Effector memory CD4-positive, alpha-beta T cell (primary cell): ENCODE data around the gene PFKL.

Experiments used
- DNase-seq, 3 donors: peaks; one replicate each; pipeline ENCODE4 v3.0.0-alpha.2; 2020
- H3K27ac ChIP-seq: 2 replicates; pipeline ENCODE4 v1.7.0; 2013; ENCODE audit warnings: mild to moderate bottlenecking, low read length, moderate library complexity; ENCODE audit not compliant: insufficient read depth, poor library complexity, severe bottlenecking
- H3K27me3 ChIP-seq: replicated peaks from 2 replicates; pipeline ENCODE4 v1.7.0; 2013; ENCODE audit warnings: mild to moderate bottlenecking, low read length; ENCODE audit not compliant: insufficient read depth, control insufficient read depth, poor library complexity, severe bottlenecking
- H3K36me3 ChIP-seq: 2 replicates; pipeline ENCODE4 v1.7.0; 2013; ENCODE audit warnings: mild to moderate bottlenecking, low read length, moderate library complexity; ENCODE audit not compliant: control insufficient read depth, insufficient read depth
- H3K4me1 ChIP-seq: 2 replicates; pipeline ENCODE4 v1.7.0; 2013; ENCODE audit warnings: low read length, mild to moderate bottlenecking; ENCODE audit not compliant: control insufficient read depth, insufficient read depth, poor library complexity, severe bottlenecking
- H3K4me3 ChIP-seq: 2 replicates; pipeline ENCODE4 v1.7.0; 2013; ENCODE audit warnings: low read length, low read depth, mild to moderate bottlenecking; ENCODE audit not compliant: insufficient read depth, poor library complexity, severe bottlenecking
- H3K9me3 ChIP-seq: 2 replicates; pipeline ENCODE4 v1.7.0; 2013; ENCODE audit warnings: mild to moderate bottlenecking, low read length, moderate library complexity; ENCODE audit not compliant: control insufficient read depth

PFKL gene

DNA sequence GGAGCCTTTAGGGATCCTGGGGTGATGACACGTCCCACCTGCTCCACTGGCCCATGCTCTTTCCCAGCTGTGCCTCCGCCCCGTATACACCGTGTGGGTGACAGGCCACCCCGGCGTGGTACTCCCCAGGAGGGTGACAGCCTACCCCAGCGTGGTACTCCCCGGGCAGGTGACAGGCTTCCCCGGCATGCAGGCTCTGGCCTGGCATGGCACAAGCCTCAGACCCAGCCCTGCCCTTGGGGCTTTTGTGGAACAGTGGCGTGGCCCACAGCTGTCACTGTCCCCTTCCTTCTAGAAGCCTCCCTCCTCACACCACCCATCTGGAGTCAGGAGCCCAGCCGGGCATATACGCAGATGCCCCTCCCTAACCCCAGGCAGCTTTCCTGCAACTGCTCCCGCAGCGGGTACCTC, 4.7 kb upstream of the PFKL start:
- Histone ChIP-seq H3K9me3 (no peaks in the 10 kb centered on the region), H3K4me1 (peaks cover 36% of the 10 kb centered on the region), H3K4me3 (no peak overlapping the region), H3K27ac (peak overlapping the region; percentile 13), H3K36me3 (no peaks in the 10 kb centered on the region), H3K27me3 (no peaks in the 10 kb centered on the region)
- DNase-seq: no peak

DNA sequence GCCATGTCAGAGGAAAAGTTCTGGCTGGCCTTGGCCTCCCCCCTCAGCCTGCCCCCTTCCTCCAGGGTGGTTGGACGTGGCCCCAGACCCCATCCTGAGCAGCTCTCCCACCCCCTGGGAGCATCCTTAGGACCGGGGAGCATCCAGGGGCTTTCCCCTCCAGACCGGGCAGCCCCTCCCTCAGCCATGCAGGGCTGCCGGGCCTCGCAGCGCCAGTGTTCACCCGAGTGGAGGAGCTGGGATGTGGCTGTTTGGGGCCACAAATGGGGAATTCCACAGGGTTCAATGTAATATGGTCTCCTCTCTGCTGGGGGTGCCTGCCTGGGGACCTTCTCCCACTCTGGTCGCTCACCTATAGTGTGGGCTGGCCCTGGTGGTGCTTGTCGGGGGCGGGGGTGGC, 4.2 kb upstream of the PFKL start:
- Histone ChIP-seq H3K4me3 (no peak overlapping the region), H3K9me3 (no peaks in the 10 kb centered on the region)

GRCh38 chr21:44296103-44296519, 3.7 kb upstream of the PFKL start:
- Histone ChIP-seq H3K4me3 (no peak overlapping the region), H3K4me1 (peaks cover 44% of the 10 kb centered on the region), H3K27me3 (no peaks in the 10 kb centered on the region), H3K27ac (no peak overlapping the region), H3K36me3 (no peaks in the 10 kb centered on the region), H3K9me3 (no peaks in the 10 kb centered on the region)
- no peak for DNase-seq

More for the DNA sequence above, 4.2 kb upstream of the PFKL start:
- DNase-seq: no peak
- no peaks in the 10 kb centered on the region for H3K27me3 ChIP-seq
- H3K4me1 ChIP-seq: peaks cover 39% of the 10 kb centered on the region
- H3K36me3 ChIP-seq: no peaks in the 10 kb centered on the region
- H3K27ac ChIP-seq: peak overlapping the region; percentile 13

- Histone ChIP-seq H3K27me3 (no peaks in the 10 kb centered on the region), H3K4me3 (no peak overlapping the region), H3K36me3 (no peaks in the 10 kb centered on the region), H3K27ac (no peak overlapping the region), H3K9me3 (no peaks in the 10 kb centered on the region), H3K4me1 (peaks cover 52% of the 10 kb centered on the region)
- DNase-seq: no peak
Measured at GRCh38 chr21:44296916-44297315, 2.9 kb upstream of the PFKL start.

GRCh38 chr21:44297525-44298290, 2.1 kb upstream of the PFKL start:
- peaks cover 55% of the 10 kb centered on the region for H3K4me1 ChIP-seq
- no peaks in the 10 kb centered on the region for H3K9me3 ChIP-seq
- H3K36me3 ChIP-seq: no peaks in the 10 kb centered on the region
- H3K27me3 ChIP-seq: no peaks in the 10 kb centered on the region
- H3K27ac ChIP-seq: peak overlapping the region; percentile 52
- DNase-seq: peak; percentile 58 to 64 (median 59)
- peak overlapping the region; percentile 6 for H3K4me3 ChIP-seq

- H3K9me3 ChIP-seq: no peaks in the 10 kb centered on the region
- DNase-seq: no peak
- H3K27me3 ChIP-seq: no peaks in the 10 kb centered on the region
Measured at GRCh38 chr21:44298301-44298700, 1.6 kb upstream of the PFKL start.

DNA sequence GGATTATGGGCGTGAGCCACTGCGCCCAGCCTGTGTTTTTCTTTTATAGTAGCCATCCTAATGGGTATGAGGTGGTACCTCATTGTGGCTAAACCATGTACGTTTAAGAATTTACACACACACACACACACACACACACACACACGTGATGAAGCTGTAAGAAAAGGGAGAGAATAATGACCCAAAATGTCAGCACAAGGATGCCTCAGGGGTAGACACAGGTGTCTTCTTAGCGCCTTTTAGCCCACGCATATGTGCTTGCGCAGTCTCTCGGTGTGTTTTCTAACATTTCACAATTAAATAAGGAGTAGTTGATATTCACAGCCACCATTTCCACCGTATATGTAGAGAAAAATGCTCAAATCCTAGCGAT, 782 bp upstream of the PFKL start:
- DNase-seq: no peak
- no peaks in the 10 kb centered on the region for H3K27me3 ChIP-seq

More at GRCh38 chr21:44298301-44298700, 1.6 kb upstream of the PFKL start:
- Histone ChIP-seq H3K27ac (peak overlapping the region; percentile 52), H3K36me3 (no peaks in the 10 kb centered on the region), H3K4me3 (no peak overlapping the region), H3K4me1 (peaks cover 54% of the 10 kb centered on the region)

DNA sequence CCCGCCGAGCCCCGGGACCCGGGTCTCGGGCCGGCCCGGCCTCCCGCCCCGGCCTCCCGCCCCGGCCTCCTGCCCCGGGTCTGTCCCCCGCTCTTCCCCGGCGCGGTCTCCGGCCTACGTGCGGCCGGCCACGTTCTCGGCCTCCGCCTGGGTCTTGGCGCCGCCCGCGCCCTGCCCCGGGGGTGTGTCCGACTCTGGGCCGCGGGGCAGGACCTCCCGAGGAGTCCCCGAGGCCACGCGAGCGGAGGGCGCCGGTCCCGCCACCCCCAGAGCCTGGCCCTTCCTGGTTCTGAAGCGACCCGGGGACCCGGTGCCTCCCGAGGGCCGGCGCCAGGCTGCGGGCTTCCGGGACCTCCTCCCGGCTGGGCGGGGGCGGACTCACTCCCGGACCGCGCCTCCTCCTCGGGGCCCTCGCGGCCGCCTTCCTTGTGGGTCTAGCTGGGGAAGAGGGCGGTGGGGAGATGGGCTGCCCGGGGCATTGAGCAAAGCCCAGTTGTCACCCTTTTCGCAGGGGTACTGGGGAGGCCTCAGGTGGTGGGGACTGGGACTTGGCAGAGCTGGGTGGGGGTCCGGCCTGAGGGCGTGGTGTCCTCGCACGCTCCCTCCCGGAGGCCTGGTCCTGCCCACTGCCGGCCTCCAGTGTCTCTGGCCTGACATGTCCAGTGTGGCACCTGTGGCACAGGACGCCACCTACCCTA, 558 bp downstream of the PFKL start:
- peak overlapping the region; percentile 75 for H3K4me3 ChIP-seq
- no peaks in the 10 kb centered on the region for H3K9me3 ChIP-seq
- peak overlapping the region; percentile 74 for H3K27ac ChIP-seq
- DNase-seq: peak; percentile 28 to 57 (median 39)
- H3K4me1 ChIP-seq: peaks cover 56% of the 10 kb centered on the region
- no peaks in the 10 kb centered on the region for H3K36me3 ChIP-seq
- H3K27me3 ChIP-seq: no peaks in the 10 kb centered on the region

More for the DNA sequence above, 782 bp upstream of the PFKL start:
- H3K9me3 ChIP-seq: no peaks in the 10 kb centered on the region
- no peaks in the 10 kb centered on the region for H3K36me3 ChIP-seq
- peaks cover 57% of the 10 kb centered on the region for H3K4me1 ChIP-seq
- H3K4me3 ChIP-seq: peak overlapping the region; percentile 75
- H3K27ac ChIP-seq: peak overlapping the region; percentile 72

DNA sequence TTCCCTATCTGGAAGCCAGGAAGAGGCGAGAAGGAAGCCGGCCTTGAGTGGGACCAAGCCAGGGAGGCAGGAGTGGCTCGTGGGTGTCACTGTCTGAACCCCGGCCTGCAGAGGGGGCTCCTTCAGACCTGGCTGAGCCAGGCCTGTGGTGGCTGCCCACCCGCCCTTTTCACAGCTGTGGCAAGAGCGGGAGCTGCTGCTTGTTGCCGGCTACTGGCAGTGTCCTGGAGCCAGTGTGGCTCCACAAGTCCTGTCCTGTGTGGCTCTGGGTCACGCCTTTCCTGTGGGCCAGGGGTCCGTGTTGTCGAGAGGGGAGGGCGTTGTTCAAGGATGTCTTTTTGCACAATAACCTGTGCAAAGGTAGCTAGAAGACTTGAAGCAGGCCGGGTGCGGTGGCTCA, 1.3 kb downstream of the PFKL start:
- Histone ChIP-seq H3K27me3 (no peaks in the 10 kb centered on the region), H3K4me1 (peaks cover 54% of the 10 kb centered on the region), H3K27ac (peak overlapping the region; percentile 74), H3K4me3 (peak overlapping the region; percentile 75), H3K9me3 (no peaks in the 10 kb centered on the region), H3K36me3 (no peaks in the 10 kb centered on the region)
- DNase-seq: no peak

DNA sequence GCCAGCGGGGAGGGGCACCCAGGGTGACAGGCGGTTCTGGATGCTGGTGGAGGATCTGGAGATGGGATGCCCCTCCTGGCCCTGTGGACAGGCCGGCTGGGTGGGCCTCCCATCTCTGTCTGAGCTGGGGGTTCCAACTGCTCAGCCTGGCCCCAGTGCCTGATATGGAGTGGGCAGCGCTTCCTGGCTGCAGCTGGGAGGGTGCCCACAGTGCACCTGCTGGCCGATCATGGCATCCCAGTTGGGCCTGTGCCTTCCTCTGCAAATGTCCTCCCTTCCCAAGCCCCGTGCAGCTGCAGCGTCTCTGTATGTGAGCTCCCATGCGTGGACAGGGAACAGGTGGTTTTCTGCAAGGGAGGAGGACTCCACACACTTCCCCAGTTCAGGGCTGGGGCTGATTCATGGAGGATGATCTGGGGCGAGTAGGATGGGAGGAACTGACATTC, 2.1 kb downstream of the PFKL start:
- DNase-seq: no peak
- no peak overlapping the region for H3K4me3 ChIP-seq

More for the DNA sequence above, 2.1 kb downstream of the PFKL start:
- Histone ChIP-seq H3K27ac (no peak overlapping the region), H3K36me3 (peaks cover 5% of the 10 kb centered on the region), H3K27me3 (no peaks in the 10 kb centered on the region), H3K4me1 (peaks cover 54% of the 10 kb centered on the region), H3K9me3 (no peaks in the 10 kb centered on the region)
